Mesenchymal stem cell (in vitro differentiated cells and primary cell): ENCODE results near the gene LRAT. TPM values are rescaled to one million over a fixed set of nuclear protein-coding genes. Genes with fewer than 3 reads are reported as not detected.
A peak's percentile ranks its signal among the peaks of the same experiment; 100 is the strongest.

ENCODE experiments used
- DNase-seq: peaks from one replicate; pipeline ENCODE4 v3.0.0-alpha.2; 2013
- H2AFZ ChIP-seq: one replicate; pipeline ENCODE4 v1.6.1; 2013; ENCODE audit warnings: low read depth, mild to moderate bottlenecking, control low read depth, inconsistent platforms, low read length, moderate library complexity
- H2AK5ac ChIP-seq: 2 replicates; pipeline ENCODE4 v1.6.1; 2013; ENCODE audit warnings: low read length, moderate library complexity, mild to moderate bottlenecking, inconsistent platforms; ENCODE audit not compliant: severe bottlenecking
- H2BK120ac ChIP-seq: one replicate; pipeline ENCODE4 v1.6.1; 2013; ENCODE audit warnings: low read depth, mild to moderate bottlenecking, inconsistent platforms, low read length, moderate library complexity
- H2BK12ac ChIP-seq, 2 experiments: one replicate each; pipeline ENCODE4 v1.6.1; 2013; ENCODE audit warnings: inconsistent platforms in 2 of 2, low read length in 2 of 2, mild to moderate bottlenecking in 2 of 2, moderate library complexity in 2 of 2, control low read depth in 1 of 2
- H2BK15ac ChIP-seq: one replicate; pipeline ENCODE4 v1.6.1; 2013; ENCODE audit warnings: mild to moderate bottlenecking, low read depth, inconsistent platforms; ENCODE audit not compliant: poor library complexity, severe bottlenecking
- H2BK5ac ChIP-seq: 2 replicates; pipeline ENCODE4 v1.6.1; 2013; ENCODE audit warnings: low read depth, mild to moderate bottlenecking, low read length, control low read depth, inconsistent platforms; ENCODE audit not compliant: poor library complexity, severe bottlenecking
- H3K14ac ChIP-seq, 2 experiments: one replicate each; pipeline ENCODE4 v1.6.1; 2013; ENCODE audit warnings: inconsistent platforms in 2 of 2, low read length in 2 of 2, control low read depth in 1 of 2, mild to moderate bottlenecking in 1 of 2, moderate library complexity in 1 of 2
- H3K18ac ChIP-seq, 2 experiments: one replicate each; pipeline ENCODE4 v1.6.1; 2013; ENCODE audit warnings: inconsistent platforms in 2 of 2, low read length in 2 of 2, control low read depth in 1 of 2, low read depth in 1 of 2, mild to moderate bottlenecking in 1 of 2
- H3K23ac ChIP-seq, 2 experiments: one replicate each; pipeline ENCODE4 v1.6.1; 2013; ENCODE audit warnings: inconsistent platforms in 2 of 2, low read length in 2 of 2, mild to moderate bottlenecking in 2 of 2, moderate library complexity in 2 of 2, control low read depth in 1 of 2
- H3K27ac ChIP-seq: 2 replicates; pipeline ENCODE4 v1.5.1; 2013; ENCODE audit warnings: mild to moderate bottlenecking, moderate library complexity, low read length, control low read depth, inconsistent platforms; ENCODE audit not compliant: poor library complexity, severe bottlenecking
- H3K27me3 ChIP-seq, 2 experiments: 2 replicates each; pipeline versions ENCODE4 v1.6.1 to v1.7.0; 2013; ENCODE audit warnings: low read length in 2 of 2, mild to moderate bottlenecking in 2 of 2, moderate library complexity in 2 of 2, control low read depth in 1 of 2, inconsistent platforms in 1 of 2; ENCODE audit not compliant: control insufficient read depth in 1 of 2, insufficient read depth in 1 of 2
- H3K36me3 ChIP-seq, 2 experiments: 2 replicates each; pipeline versions ENCODE4 v1.6.1 to v1.7.0; 2013; ENCODE audit warnings: low read length in 2 of 2, control low read depth in 1 of 2, inconsistent platforms in 1 of 2, low read depth in 1 of 2, mild to moderate bottlenecking in 1 of 2; ENCODE audit not compliant: insufficient read depth in 2 of 2, control insufficient read depth in 1 of 2
- H3K4ac ChIP-seq, 2 experiments: one replicate each; pipeline ENCODE4 v1.6.1; 2013; ENCODE audit warnings: inconsistent platforms in 2 of 2, low read length in 2 of 2, mild to moderate bottlenecking in 2 of 2, moderate library complexity in 2 of 2, control low read depth in 1 of 2, low read depth in 1 of 2
- H3K4me1 ChIP-seq: 2 replicates; pipeline ENCODE4 v1.6.1; 2013; ENCODE audit warnings: low read depth, low read length, control low read depth; ENCODE audit not compliant: control insufficient read depth, insufficient read depth
- H3K4me2 ChIP-seq: 2 replicates; pipeline ENCODE4 v1.6.1; 2013; ENCODE audit warnings: low read length, mild to moderate bottlenecking, inconsistent platforms; ENCODE audit not compliant: poor library complexity, severe bottlenecking
- H3K4me3 ChIP-seq, 2 experiments: 2 replicates each; pipeline versions ENCODE4 v1.5.1 to v1.7.0; 2013; ENCODE audit warnings: low read length in 2 of 2, mild to moderate bottlenecking in 2 of 2, control low read depth in 1 of 2, low read depth in 1 of 2; ENCODE audit not compliant: insufficient read depth in 1 of 2
- H3K79me1 ChIP-seq: replicated peaks from 2 replicates; pipeline ENCODE4 v1.6.1; 2013; ENCODE audit warnings: mild to moderate bottlenecking, control low read depth, low read length, inconsistent platforms; ENCODE audit not compliant: poor library complexity, severe bottlenecking
- H3K9ac ChIP-seq: 2 replicates; pipeline ENCODE4 v1.7.0; 2013; ENCODE audit warnings: mild to moderate bottlenecking, low read length, moderate library complexity
- H3K9me3 ChIP-seq: 2 replicates; pipeline ENCODE4 v1.7.0; 2013; ENCODE audit warnings: mild to moderate bottlenecking, low read length; ENCODE audit not compliant: control insufficient read depth
- H4K8ac ChIP-seq: one replicate; pipeline ENCODE4 v1.6.1; 2013; ENCODE audit warnings: inconsistent platforms, mild to moderate bottlenecking, low read length, moderate library complexity
- H4K91ac ChIP-seq: one replicate; pipeline ENCODE4 v1.6.1; 2013; ENCODE audit warnings: mild to moderate bottlenecking, low read length, inconsistent platforms
- WGBS: methylation state at CpG from one replicate; pipeline ENCODE4 v1.1.7; 2013; ENCODE audit warnings: mixed read lengths; 5-methylcytosine and 5-hydroxymethylcytosine counted together
- small RNA-seq: library from polyadenylated mRNA; stranded (forward); fragments of <200 nt; extraction: miRNeasy Mini kit (QIAGEN cat#:217004); gene quantifications from one replicate; pipeline ENCODE3, GENCODE V24; 2013; ENCODE audit warnings: low read depth

The LRAT gene

GRCh38 chr4:154781126-154781982 is 37.6 kb downstream of the LRAT start, which contains the start of gene RBM46:
Gene RBM46 (plus strand): TSS chr4:154781272. CDS start chr4:154796753, 15,481 bp downstream.
- no peaks in the 10 kb centered on the region for H3K9me3 ChIP-seq
- H3K4ac ChIP-seq: no peak within 1 kb of the TSS
- no peak within 1 kb of the TSS for H3K9ac ChIP-seq
- peaks cover 4 to 21% of the 10 kb centered on the region in 2 experiments for H3K27me3 ChIP-seq
- H3K23ac ChIP-seq: no peak within 1 kb of the TSS
- peak within 1 kb of the TSS; percentile 48 for H2BK15ac ChIP-seq
- no peak within 1 kb of the TSS for H2BK5ac ChIP-seq
- no peak within 1 kb of the TSS for H2BK120ac ChIP-seq
- H2AK5ac ChIP-seq: no peak within 1 kb of the TSS
- H3K4me1 ChIP-seq: no peaks in the 10 kb centered on the region
- no peaks in the 10 kb centered on the region for H3K36me3 ChIP-seq
- no peak within 1 kb of the TSS for H3K4me2 ChIP-seq
- no peak within 1 kb of the TSS for H3K27ac ChIP-seq
- H3K79me1 ChIP-seq: no peaks in the 10 kb centered on the region
- H3K4me3 ChIP-seq: no peak within 1 kb of the TSS
- H4K91ac ChIP-seq: no peak within 1 kb of the TSS
- H3K18ac ChIP-seq: no peak within 1 kb of the TSS
- H3K14ac ChIP-seq: no peak within 1 kb of the TSS
- 94% methylated on average over 76 of the region's 76 CpGs for WGBS
- no peak within 1 kb of the TSS for H2AFZ ChIP-seq
- no peak for DNase-seq
- H4K8ac ChIP-seq: no peak within 1 kb of the TSS
- no peak within 1 kb of the TSS for H2BK12ac ChIP-seq

GRCh38 chr4:154781983-154782293 is 38.1 kb downstream of the LRAT start:
- Histone ChIP-seq H3K36me3 (no peaks in the 10 kb centered on the region), H2AFZ (no peak overlapping the region), H4K91ac (no peak overlapping the region), H3K14ac (no peak overlapping the region), H2AK5ac (no peak overlapping the region), H2BK15ac (peak overlapping the region; percentile 48), H3K4me2 (no peak overlapping the region), H3K23ac (no peak overlapping the region), H3K27ac (no peak overlapping the region), H3K4me1 (no peaks in the 10 kb centered on the region), H2BK5ac (no peak overlapping the region), H4K8ac (no peak overlapping the region), H3K9ac (no peak overlapping the region), H3K4me3 (no peak overlapping the region), H3K79me1 (no peaks in the 10 kb centered on the region), H2BK120ac (no peak overlapping the region), H2BK12ac (no peak overlapping the region), H3K27me3 (peaks cover 4 to 21% of the 10 kb centered on the region in 2 experiments), H3K4ac (no peak overlapping the region), H3K9me3 (no peaks in the 10 kb centered on the region), H3K18ac (no peak overlapping the region)
- 92% methylated on average over 18 of the region's 18 CpGs for WGBS
- DNase-seq: no peak

Small RNA genes lying within 50 kb of the gene (small RNA-seq; reads per million reads assigned to genes)
- gene NDUFB2P1 (not detected), gene RNU2-44P (not detected), gene RNU2-66P (not detected)
